Astrocyte of the cerebellum (primary cell): Measurements from ENCODE around the gene NAGS.
A peak's percentile ranks its signal among the peaks of the same experiment; 100 is the strongest.

Source experiments
- DNase-seq: peaks from one replicate; pipeline ENCODE4 v3.0.0-alpha.2; 2011; ENCODE audit warnings: low read depth
- H3K4me3 ChIP-seq: 2 replicates; pipeline ENCODE4 v1.5.1; 2011; ENCODE audit warnings: mild to moderate bottlenecking, low read depth, low read length, moderate library complexity
- CTCF ChIP-seq: IDR thresholded peaks from 2 replicates; pipeline ENCODE4 v1.5.1; 2012; ENCODE audit warnings: low read length, low read depth, moderate library complexity, mild to moderate bottlenecking; ENCODE audit errors: missing control alignments
- in situ Hi-C: cut with HindIII; loops from 2 replicates; pipeline ENCODE4 v1.10.0; 2017; ENCODE audit warnings: low sequenced_read_pairs

Gene NAGS

GRCh38 chr17:43983515-43984411 lies 20.7 kb upstream of the NAGS start:
- TF ChIP-seq CTCF: peak; percentile 28
- in situ Hi-C loops: no loop called here
- H3K4me3 ChIP-seq: peak overlapping the region; percentile 30
- no peak for DNase-seq

DNA sequence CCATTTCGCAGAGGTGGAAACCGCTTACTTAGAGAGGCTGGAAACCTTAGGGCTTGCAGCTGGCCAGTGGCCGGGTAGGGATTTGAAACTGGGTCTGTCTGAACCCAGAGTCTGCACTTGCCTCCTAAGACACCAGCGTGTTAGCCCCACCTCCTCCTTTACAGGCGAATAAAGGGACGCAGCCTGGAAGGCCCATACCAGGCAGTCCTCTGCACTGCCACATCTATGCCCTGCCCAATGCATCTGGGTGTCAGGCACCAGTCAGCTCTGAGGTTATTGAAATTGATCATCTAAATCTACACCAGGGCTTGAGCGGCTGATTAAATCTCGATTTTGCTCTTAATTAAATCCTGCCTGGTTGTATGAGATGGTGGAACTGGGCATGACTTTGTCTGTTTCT lies 19.9 kb upstream of the NAGS start:
- H3K4me3 ChIP-seq: no peak overlapping the region

GRCh38 chr17:43986225-43986981 lies 18.0 kb upstream of the NAGS start:
- no peak for TF ChIP-seq CTCF
- no peak overlapping the region for H3K4me3 ChIP-seq
- in situ Hi-C loops: no loop called here
- DNase-seq: no peak

More for the DNA sequence above, 19.9 kb upstream of the NAGS start:
- TF ChIP-seq CTCF: no peak
- in situ Hi-C loops: no loop called here
- no peak for DNase-seq

GRCh38 chr17:43987131-43988021 lies 17.0 kb upstream of the NAGS start:
- in situ Hi-C loops: no loop called here
- DNase-seq: no peak
- H3K4me3 ChIP-seq: no peak overlapping the region
- no peak for TF ChIP-seq CTCF

DNA sequence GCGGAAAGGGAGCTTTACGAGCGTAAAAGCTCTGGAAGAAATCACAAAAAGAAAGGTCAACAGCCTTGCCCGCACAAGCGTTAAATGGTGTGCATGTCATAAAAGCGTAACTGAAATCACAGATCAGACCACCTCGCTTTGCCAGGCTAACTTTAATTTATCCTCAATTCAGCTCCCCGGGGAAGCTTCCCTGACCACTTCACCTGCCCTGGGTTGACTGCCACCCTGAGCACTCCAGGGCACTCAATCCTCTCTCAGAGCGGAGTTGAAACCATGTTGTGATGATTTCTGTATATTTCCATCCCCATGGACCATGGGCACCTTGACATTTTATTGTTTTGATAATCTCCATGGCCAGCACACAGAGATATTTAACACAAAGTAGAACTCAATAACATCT lies 16.1 kb upstream of the NAGS start:
- in situ Hi-C loops: no loop called here
- DNase-seq: no peak
- H3K4me3 ChIP-seq: no peak overlapping the region
- TF ChIP-seq CTCF: no peak

DNA sequence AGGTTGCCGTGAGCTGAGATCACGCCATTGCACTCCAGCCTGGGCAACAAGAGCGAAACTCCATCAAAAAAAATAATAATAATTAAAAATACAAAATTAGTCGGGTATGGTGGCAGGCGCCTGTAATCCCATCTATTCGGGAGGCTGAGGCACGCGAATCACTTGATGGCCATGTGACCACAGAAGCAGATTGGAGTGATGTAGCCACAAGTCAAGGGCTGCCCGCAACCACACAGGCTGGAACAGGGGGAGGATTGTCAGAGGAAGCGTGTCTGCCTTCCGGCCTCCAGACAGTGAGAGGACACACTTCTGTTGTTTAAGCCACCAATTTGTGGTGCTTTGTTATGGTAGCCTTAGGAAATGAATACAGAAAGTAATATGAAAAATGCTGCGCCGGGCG lies 11.8 kb upstream of the NAGS start:
- H3K4me3 ChIP-seq: no peak overlapping the region
- TF ChIP-seq CTCF: no peak
- in situ Hi-C loops: no loop called here
- no peak for DNase-seq
